B cell (primary cell): ENCODE data around the gene TRPM4. TPM values are rescaled to one million over a fixed set of nuclear protein-coding genes. Genes with fewer than 3 reads are reported as not detected.
A peak's percentile ranks its signal among the peaks of the same experiment; 100 is the strongest.

Experiments used
- ATAC-seq: fragments of 200-7000 bp; cut with Tn5 transposase; one replicate; pipeline ENCODE4 v1.10.0; 2021; ENCODE audit warnings: low read depth, mild to moderate bottlenecking, moderate number of reproducible peaks, moderate library complexity
- CTCF ChIA-PET: fragments of 350-600 bp; sonication (Branson Sonifier 250); formaldehyde crosslinking; loops from one replicate; lab custom pipeline; 2021; ENCODE audit warnings: antibody characterized with exemption, inconsistent platforms; lab: Charles Lee
- POLR2A ChIA-PET: fragments of 350-600 bp; sonication (Branson Sonifier 250); formaldehyde crosslinking; loops from one replicate; lab custom pipeline; 2021; ENCODE audit warnings: antibody characterized with exemption; lab: Charles Lee
- DNase-seq: peaks from one replicate; pipeline ENCODE4 v3.0.0; 2013
- H2AFZ ChIP-seq: 2 replicates; pipeline ENCODE4 v1.6.1; 2012; ENCODE audit warnings: mild to moderate bottlenecking, low read depth, low read length; ENCODE audit not compliant: insufficient read depth, poor library complexity, severe bottlenecking
- H3K27ac ChIP-seq, 2 donors: 1 replicate in 1 of 2; 2 replicates in 1 of 2; pipeline ENCODE4 v1.5.1; 2012 to 2013; ENCODE audit warnings: low read length in 2 of 2, mild to moderate bottlenecking in 2 of 2, moderate library complexity in 1 of 2
- H3K27me3 ChIP-seq, 4 experiments: fragments of 200-600 bp in 1 of 4; sonication (generic) in 1 of 4; replicated peaks in 1 of 4; 1 replicate in 2 of 4; 2 replicates in 2 of 4; pipeline versions ENCODE4 v1.6.1 to v1.7.0; 2013 to 2016; ENCODE audit warnings: low read length in 3 of 4, mild to moderate bottlenecking in 2 of 4, mixed read lengths in 1 of 4, moderate library complexity in 1 of 4; ENCODE audit not compliant: insufficient read depth in 4 of 4, control insufficient read depth in 3 of 4; ENCODE audit errors: control extremely low read depth in 1 of 4
- H3K36me3 ChIP-seq, 2 experiments: replicated peaks in 1 of 2; 1 replicate in 1 of 2; 2 replicates in 1 of 2; pipeline versions ENCODE4 v1.6.1 to v1.7.1; 2013; ENCODE audit warnings: low read length in 1 of 2; ENCODE audit not compliant: insufficient read depth in 2 of 2, control insufficient read depth in 1 of 2; ENCODE audit errors: control extremely low read depth in 1 of 2, extremely low read depth in 1 of 2
- H3K4me1 ChIP-seq, 2 donors: fragments of 200-600 bp in 1 of 2; sonication (generic) in 1 of 2; 1 replicate in 1 of 2; 2 replicates in 1 of 2; pipeline versions ENCODE4 v1.5.1 to v1.6.1; 2013 to 2017; ENCODE audit warnings: low read length in 2 of 2; ENCODE audit not compliant: control insufficient read depth in 2 of 2, insufficient read depth in 2 of 2
- H3K4me2 ChIP-seq: replicated peaks from 2 replicates; pipeline ENCODE3; 2012; ENCODE audit warnings: mild to moderate bottlenecking, low read depth, low read length; ENCODE audit not compliant: poor library complexity, severe bottlenecking
- H3K4me3 ChIP-seq, 5 experiments: fragments of 200-600 bp in 1 of 5; sonication (generic) in 1 of 5; 1 replicate in 3 of 5; 2 replicates in 2 of 5; pipeline versions ENCODE4 v1.5.1 to v1.7.0; 2011 to 2016; ENCODE audit warnings: low read length in 4 of 5, mild to moderate bottlenecking in 4 of 5, low read depth in 2 of 5, control low read depth in 1 of 5, moderate library complexity in 1 of 5; ENCODE audit not compliant: insufficient read depth in 1 of 5; ENCODE audit errors: control extremely low read depth in 1 of 5, extremely low read depth in 1 of 5
- H3K79me2 ChIP-seq: fragments of 200-600 bp; sonication (generic); one replicate; pipeline ENCODE4 v1.6.0; 2016; ENCODE audit warnings: low read length; ENCODE audit not compliant: control insufficient read depth, insufficient read depth
- H3K9ac ChIP-seq: fragments of 200-600 bp; sonication (generic); 2 replicates; pipeline ENCODE4 v1.6.1; 2017; ENCODE audit warnings: mild to moderate bottlenecking, low read length, moderate library complexity
- H3K9me3 ChIP-seq, 3 donors: one replicate each; pipeline versions ENCODE4 v1.6.1 to v1.7.1; 2013; ENCODE audit warnings: low read length in 2 of 3; ENCODE audit not compliant: control insufficient read depth in 2 of 3, insufficient read depth in 1 of 3; ENCODE audit errors: control extremely low read depth in 1 of 3
- H4K20me1 ChIP-seq: 2 replicates; pipeline ENCODE4 v1.6.0; 2012; ENCODE audit warnings: mild to moderate bottlenecking, low read length; ENCODE audit not compliant: insufficient read depth, control insufficient read depth, poor library complexity, severe bottlenecking
- H3K27ac Mint-ChIP-seq: one replicate; pipeline ENCODE4 v1.8.0; 2021; ENCODE audit warnings: mixed read lengths
- H3K27me3 Mint-ChIP-seq: one replicate; pipeline ENCODE4 v1.8.0; 2021; ENCODE audit warnings: mixed read lengths
- H3K4me1 Mint-ChIP-seq: one replicate; pipeline ENCODE4 v1.8.0; 2021; ENCODE audit warnings: mixed read lengths
- H3K4me3 Mint-ChIP-seq: one replicate; pipeline ENCODE4 v1.8.0; 2021; ENCODE audit warnings: mixed read lengths
- H3K9me3 Mint-ChIP-seq: one replicate; pipeline ENCODE4 v1.8.0; 2022; ENCODE audit warnings: mixed read lengths; ENCODE audit not compliant: insufficient read depth
- EZH2 ChIP-seq: IDR thresholded peaks from 2 replicates; pipeline ENCODE4 v1.6.1; 2012; ENCODE audit warnings: borderline replicate concordance, low read depth, mild to moderate bottlenecking, moderate library complexity, low read length; ENCODE audit not compliant: insufficient read depth, poor library complexity, severe bottlenecking
- WGBS: methylation state at CpG from one replicate; pipeline ENCODE4 v1.1.5; 2013; ENCODE audit warnings: missing lambda C conversion rate; ENCODE audit not compliant: insufficient coverage; 5-methylcytosine and 5-hydroxymethylcytosine counted together
- intact Hi-C: fragments of 100-400 bp; cut with micrococcal nuclease; formaldehyde crosslinking; loops from one replicate; pipeline ENCODE4 v1.10.0; 2022
- polyA plus RNA-seq: library from polyadenylated mRNA; depleted of rRNA; stranded (reverse); fragments of >200 nt; gene quantifications from 2 replicates; pipeline ENCODE4 v1.2.3, GENCODE V29; 2012
- total RNA-seq, 2 donors: library from RNA; stranded (reverse); fragments of 120-200 nt in 1 of 2; gene quantifications; 1 replicate in 1 of 2; 2 replicates in 1 of 2; pipeline versions ENCODE4 v1.2.3 to v1.2.4, GENCODE V29; 2013 to 2022
- TF ChIP-seq, protein P1 (sequence below): fragments of 200-600 bp; IDR thresholded peaks from one replicate; pipeline ENCODE4 v1.8.0; 2022; ENCODE audit warnings: antibody characterized with exemption, mild to moderate bottlenecking

TRPM4 gene
- total and polyA plus RNA-seq, 2 donors (not counting 1 experiment from before 2014, with no cell fraction given) = 0.24 TPM; not detected in 1

DNA sequence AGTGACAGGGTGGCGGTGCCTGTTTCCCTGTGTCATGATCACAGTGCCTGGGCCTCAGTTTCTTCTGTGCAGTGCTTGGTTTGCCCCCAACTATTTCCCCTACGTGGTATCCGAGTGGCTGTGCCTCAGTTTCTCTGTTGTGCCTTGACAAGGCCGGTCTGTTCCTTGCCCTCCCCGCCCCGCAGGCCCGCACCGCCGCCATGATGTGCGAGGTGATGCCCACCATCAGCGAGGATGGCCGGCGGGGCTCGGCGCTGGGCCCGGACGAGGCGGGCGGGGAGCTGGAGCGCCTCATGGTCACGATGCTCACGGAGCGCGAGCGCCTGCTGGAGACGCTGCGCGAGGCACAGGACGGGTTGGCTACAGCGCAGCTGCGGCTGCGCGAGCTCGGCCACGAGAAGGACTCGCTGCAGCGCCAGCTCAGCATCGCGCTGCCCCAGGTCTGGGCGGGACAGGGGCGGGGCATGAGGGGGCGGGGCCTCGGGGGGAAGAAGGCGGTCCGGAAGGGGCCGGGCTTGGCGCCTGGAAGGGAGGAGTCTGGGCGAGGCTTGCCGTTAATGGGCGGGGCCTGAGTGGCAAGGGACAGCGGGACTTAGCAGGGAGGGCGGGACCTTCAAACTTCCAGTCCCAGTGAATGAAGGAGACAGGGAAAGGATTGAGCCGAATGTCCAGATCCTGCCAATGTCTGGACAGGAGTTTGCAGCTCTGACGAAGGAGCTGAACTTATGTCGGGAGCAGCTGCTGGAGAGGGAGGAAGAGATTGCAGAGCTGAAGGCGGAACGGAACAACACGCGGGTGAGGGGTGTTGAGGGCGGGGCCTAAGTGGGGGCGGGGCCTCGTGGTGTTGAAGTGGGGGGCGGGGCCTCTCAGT, 29.7 kb upstream of the TRPM4 start:
- no peak overlapping the region for H3K27ac ChIP-seq
- H3K9ac ChIP-seq = peak overlapping the region; percentile 54
- H3K9me3 ChIP-seq = peaks cover 0 to 16% (median 0%) of the 10 kb centered on the region in 3 donors
- peak overlapping the region; percentile 86 for H2AFZ ChIP-seq
- H3K36me3 ChIP-seq = no peaks in the 10 kb centered on the region
- no peak for TF ChIP-seq EZH2
- TF ChIP-seq, protein P1, sequence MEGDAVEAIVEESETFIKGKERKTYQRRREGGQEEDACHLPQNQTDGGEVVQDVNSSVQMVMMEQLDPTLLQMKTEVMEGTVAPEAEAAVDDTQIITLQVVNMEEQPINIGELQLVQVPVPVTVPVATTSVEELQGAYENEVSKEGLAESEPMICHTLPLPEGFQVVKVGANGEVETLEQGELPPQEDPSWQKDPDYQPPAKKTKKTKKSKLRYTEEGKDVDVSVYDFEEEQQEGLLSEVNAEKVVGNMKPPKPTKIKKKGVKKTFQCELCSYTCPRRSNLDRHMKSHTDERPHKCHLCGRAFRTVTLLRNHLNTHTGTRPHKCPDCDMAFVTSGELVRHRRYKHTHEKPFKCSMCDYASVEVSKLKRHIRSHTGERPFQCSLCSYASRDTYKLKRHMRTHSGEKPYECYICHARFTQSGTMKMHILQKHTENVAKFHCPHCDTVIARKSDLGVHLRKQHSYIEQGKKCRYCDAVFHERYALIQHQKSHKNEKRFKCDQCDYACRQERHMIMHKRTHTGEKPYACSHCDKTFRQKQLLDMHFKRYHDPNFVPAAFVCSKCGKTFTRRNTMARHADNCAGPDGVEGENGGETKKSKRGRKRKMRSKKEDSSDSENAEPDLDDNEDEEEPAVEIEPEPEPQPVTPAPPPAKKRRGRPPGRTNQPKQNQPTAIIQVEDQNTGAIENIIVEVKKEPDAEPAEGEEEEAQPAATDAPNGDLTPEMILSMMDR = no peak
- POLR2A ChIA-PET = interaction anchor here (0.7 to 1.2 kb wide), 5 partner anchors 8 to 166 kb away, joined by 3 to 9 read pairs (median 4); partner anchors contain the start of genes LIN7B and PPFIA3
- peak overlapping the region; percentile 85 for H3K4me3 Mint-ChIP-seq
- no peaks in the 10 kb centered on the region for H3K9me3 Mint-ChIP-seq
- H3K4me1 Mint-ChIP-seq = peaks cover 15% of the 10 kb centered on the region
- H3K27ac Mint-ChIP-seq = peak overlapping the region; percentile 34
- H3K79me2 ChIP-seq = no peaks in the 10 kb centered on the region
- intact Hi-C loops = loop anchor here (1.0 to 5.0 kb wide), 5 partner anchors 9 to 679 kb away; partner anchors contain the start of genes C19orf73, LIN7B, PPFIA3 and SNRNP70
- CTCF ChIA-PET = interaction anchor here (1.0 to 2.4 kb wide), 8 partner anchors 11 to 171 kb away, joined by 4 to 14 read pairs (median 5); partner anchors contain the start of gene LIN7B
- H3K4me1 ChIP-seq = peaks cover 9 to 13% of the 10 kb centered on the region in 2 donors
- DNase-seq (peak; percentile 97), ATAC-seq (peak; percentile 96)
- H4K20me1 ChIP-seq = no peaks in the 10 kb centered on the region
- peak overlapping the region; percentile 90 for H3K4me2 ChIP-seq
- H3K27me3 ChIP-seq = peaks cover 0 to 2% (median 0%) of the 10 kb centered on the region in 4 experiments
- no peaks in the 10 kb centered on the region for H3K27me3 Mint-ChIP-seq
- 5% methylated on average over 56 of the region's 63 CpGs for WGBS
- peak overlapping the region; percentile 34 to 71 (median 50) for H3K4me3 ChIP-seq
